GM12878 (cell line): ENCODE measurements around the gene BNIP5. TPM values are rescaled to one million over a fixed set of nuclear protein-coding genes. Genes with fewer than 3 reads are reported as not detected.

ENCODE experiments used
- ATF7 ChIP-seq: fragments of 450-650 bp; IDR thresholded peaks from 2 replicates; pipeline ENCODE4 v1.6.1; 2016; ENCODE audit warnings: low read depth, mild to moderate bottlenecking
- CBX3 ChIP-seq: fragments of 200-600 bp; sonication (generic); IDR thresholded peaks from 2 replicates; pipeline ENCODE4 v1.6.1; 2016; ENCODE audit warnings: low read depth, borderline replicate concordance
- CBX5 ChIP-seq: sonication (generic); IDR thresholded peaks from 2 replicates; pipeline ENCODE4 v1.6.1; 2016; ENCODE audit warnings: low read depth, moderate library complexity, mild to moderate bottlenecking, inconsistent platforms
- CREM ChIP-seq: IDR thresholded peaks from 2 replicates; pipeline ENCODE4 v1.6.1; 2014; ENCODE audit warnings: antibody characterized with exemption, low read depth
- DPF2 ChIP-seq: fragments of 450-650 bp; IDR thresholded peaks from 2 replicates; pipeline ENCODE4 v1.6.1; 2017; ENCODE audit warnings: mild to moderate bottlenecking
- GABPA ChIP-seq: IDR thresholded peaks from 2 replicates; pipeline ENCODE4 v1.6.1; 2014; ENCODE audit warnings: antibody characterized with exemption, low read depth, mild to moderate bottlenecking, inconsistent platforms
- GATAD2B ChIP-seq: fragments of 450-650 bp; conservative IDR thresholded peaks from 2 replicates; pipeline ENCODE4 v1.6.1; 2017; ENCODE audit warnings: low read depth, mild to moderate bottlenecking, moderate library complexity
- IKZF1 ChIP-seq: fragments of 450-650 bp; conservative IDR thresholded peaks from 2 replicates; pipeline ENCODE4 v1.6.1; 2017; ENCODE audit warnings: antibody characterized with exemption, mild to moderate bottlenecking
- KDM1A ChIP-seq: fragments of 200-600 bp; sonication (generic); IDR thresholded peaks from 2 replicates; pipeline ENCODE4 v1.6.1; 2016; ENCODE audit warnings: borderline replicate concordance
- NBN ChIP-seq: fragments of 450-650 bp; IDR thresholded peaks from 2 replicates; pipeline ENCODE4 v1.6.1; 2016
- NR2C1 ChIP-seq: fragments of 450-650 bp; IDR thresholded peaks from 2 replicates; pipeline ENCODE4 v1.6.1; 2017; ENCODE audit warnings: antibody characterized with exemption, mild to moderate bottlenecking, moderate library complexity
- NRF1 ChIP-seq: conservative IDR thresholded peaks from 2 replicates; pipeline ENCODE4 v1.6.1; 2011; ENCODE audit warnings: mild to moderate bottlenecking, low read depth, low read length, improper control_type of control experiment
- POLR2AphosphoS5 ChIP-seq: IDR thresholded peaks from 2 replicates; pipeline ENCODE4 v1.6.1; 2011; ENCODE audit warnings: mild to moderate bottlenecking, low read length, inconsistent platforms
- RAD51 ChIP-seq: fragments of 450-650 bp; IDR thresholded peaks from 2 replicates; pipeline ENCODE4 v1.6.1; 2016; ENCODE audit warnings: moderate library complexity, mild to moderate bottlenecking, inconsistent platforms
- SUZ12 ChIP-seq: fragments of 200-600 bp; sonication (generic); IDR thresholded peaks from one replicate; pipeline ENCODE4 v1.6.1; 2018; ENCODE audit warnings: antibody characterized with exemption, mild to moderate bottlenecking; ENCODE audit not compliant: unreplicated experiment
- ZBED1 ChIP-seq: IDR thresholded peaks from 2 replicates; pipeline ENCODE4 v1.6.1; 2016; ENCODE audit warnings: borderline replicate concordance
- polyA plus RNA-seq, 11 experiments: library from polyadenylated mRNA; depleted of rRNA in 4 of 11; unstranded in 6 of 11; stranded (reverse) in 5 of 11; fragments of >200 nt; fragmentation: Nextera tagmentation in 4 of 11; fragmentation: Illumina TruSeq in 1 of 11; extraction: Ambion mirVana in 4 of 11; extraction: Trizol in 1 of 11; gene quantifications; 1 replicate in 1 of 11; 2 replicates in 10 of 11; pipeline versions ENCODE4 v1.2.1 to v1.2.3, GENCODE V29; 2011 to 2016; ENCODE audit warnings: inconsistent platforms in 2 of 11, missing spikeins in 2 of 11, low read depth in 1 of 11
- total RNA-seq, 4 experiments: library from RNA; depleted of rRNA in 3 of 4; stranded (reverse); fragments of >200 nt in 3 of 4; fragmentation: Illumina TruSeq in 1 of 4; extraction: Trizol in 1 of 4; gene quantifications; 2 replicates each; pipeline versions ENCODE4 v1.2.1 to v1.2.3, GENCODE V29; 2013 to 2021
- TF ChIP-seq, protein P1 (sequence below): IDR thresholded peaks from 2 replicates; pipeline ENCODE4 v1.6.1; 2012; ENCODE audit warnings: low read depth, low read length, improper control_type of control experiment
- TF ChIP-seq, protein P2 (sequence below): fragments of 450-650 bp; IDR thresholded peaks from 2 replicates; pipeline ENCODE4 v1.6.1; 2018; ENCODE audit warnings: mild to moderate bottlenecking, low read depth, moderate library complexity; ENCODE audit not compliant: partially characterized antibody
- TF ChIP-seq, protein P3 (sequence below): fragments of 150-350 bp; IDR thresholded peaks from 2 replicates; pipeline ENCODE4 v1.6.1; 2016; ENCODE audit warnings: low read depth, low read length
- TF ChIP-seq, protein P4 (sequence below): IDR thresholded peaks from 2 replicates; pipeline ENCODE4 v1.6.1; 2012; ENCODE audit warnings: improper control_type of control experiment, low read depth, low read length; ENCODE audit not compliant: insufficient replicate concordance

BNIP5 gene
- total and polyA plus RNA-seq, 10 of the 15 experiments (the other 5 are each of a cell fraction or from before 2014, with no cell fraction given) = 0.02 to 0.68 (median 0.05) TPM; not detected in 2

DNA sequence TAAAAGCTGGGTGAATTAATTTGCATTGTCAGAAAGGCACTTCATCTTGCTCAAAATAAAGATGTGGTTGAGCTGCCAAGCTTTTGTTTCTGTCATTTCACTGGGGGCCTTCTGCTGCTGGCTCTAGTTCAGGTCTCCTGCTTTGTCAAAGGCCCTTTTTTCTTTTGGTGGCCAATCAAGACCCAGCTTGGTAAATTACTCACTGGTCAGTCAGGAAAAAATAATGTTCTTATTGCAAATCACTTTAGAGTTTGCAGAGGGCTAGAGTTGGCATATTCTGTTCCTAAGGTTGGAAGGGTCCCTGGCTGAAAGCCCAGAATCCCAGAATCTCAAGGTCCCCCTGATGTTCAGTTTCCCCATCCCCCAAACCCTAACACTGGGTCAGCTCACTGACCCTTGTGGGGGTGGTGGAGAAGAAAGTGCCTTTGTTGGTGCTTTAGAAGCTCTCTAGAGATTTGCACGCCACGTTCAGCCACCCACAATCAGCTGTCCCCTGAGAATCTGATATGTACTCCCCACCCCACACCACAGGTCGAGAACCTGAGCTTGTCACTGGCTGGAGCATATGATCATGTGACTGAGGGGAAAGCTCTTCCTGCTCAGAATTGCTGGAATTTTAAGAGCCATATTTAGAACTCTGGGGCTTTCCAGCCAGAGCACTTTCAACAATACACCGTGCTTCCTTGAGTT, 21.7 kb upstream of the BNIP5 start (continued):
- TF ChIP-seq ZBED1 (peak; percentile 59; the same call in 1 of the 2 replicates), POLR2AphosphoS5 (no peak), NBN (no peak; the same call in 1 of the 2 replicates), NR2C1 (peak; percentile 35; the same call in 1 of the 2 replicates), IKZF1 (peak; percentile 90), KDM1A (no peak), NRF1 (no peak), CBX3 (no peak), RAD51 (peak; percentile 97), DPF2 (peak; percentile 92), CBX5 (no peak), CREM (peak; percentile 55; the same call in 1 of the 2 replicates), GATAD2B (peak; percentile 55; the same call in 1 of the 2 replicates), ATF7 (peak; percentile 88), GABPA (no peak), SUZ12 (no peak)
- TF ChIP-seq, protein P1, sequence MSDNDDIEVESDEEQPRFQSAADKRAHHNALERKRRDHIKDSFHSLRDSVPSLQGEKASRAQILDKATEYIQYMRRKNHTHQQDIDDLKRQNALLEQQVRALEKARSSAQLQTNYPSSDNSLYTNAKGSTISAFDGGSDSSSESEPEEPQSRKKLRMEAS = peak; percentile 58; the same call in 1 of the 2 replicates
- TF ChIP-seq, protein P2, sequence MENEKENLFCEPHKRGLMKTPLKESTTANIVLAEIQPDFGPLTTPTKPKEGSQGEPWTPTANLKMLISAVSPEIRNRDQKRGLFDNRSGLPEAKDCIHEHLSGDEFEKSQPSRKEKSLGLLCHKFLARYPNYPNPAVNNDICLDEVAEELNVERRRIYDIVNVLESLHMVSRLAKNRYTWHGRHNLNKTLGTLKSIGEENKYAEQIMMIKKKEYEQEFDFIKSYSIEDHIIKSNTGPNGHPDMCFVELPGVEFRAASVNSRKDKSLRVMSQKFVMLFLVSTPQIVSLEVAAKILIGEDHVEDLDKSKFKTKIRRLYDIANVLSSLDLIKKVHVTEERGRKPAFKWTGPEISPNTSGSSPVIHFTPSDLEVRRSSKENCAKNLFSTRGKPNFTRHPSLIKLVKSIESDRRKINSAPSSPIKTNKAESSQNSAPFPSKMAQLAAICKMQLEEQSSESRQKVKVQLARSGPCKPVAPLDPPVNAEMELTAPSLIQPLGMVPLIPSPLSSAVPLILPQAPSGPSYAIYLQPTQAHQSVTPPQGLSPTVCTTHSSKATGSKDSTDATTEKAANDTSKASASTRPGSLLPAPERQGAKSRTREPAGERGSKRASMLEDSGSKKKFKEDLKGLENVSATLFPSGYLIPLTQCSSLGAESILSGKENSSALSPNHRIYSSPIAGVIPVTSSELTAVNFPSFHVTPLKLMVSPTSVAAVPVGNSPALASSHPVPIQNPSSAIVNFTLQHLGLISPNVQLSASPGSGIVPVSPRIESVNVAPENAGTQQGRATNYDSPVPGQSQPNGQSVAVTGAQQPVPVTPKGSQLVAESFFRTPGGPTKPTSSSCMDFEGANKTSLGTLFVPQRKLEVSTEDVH = no peak
- TF ChIP-seq, protein P3, sequence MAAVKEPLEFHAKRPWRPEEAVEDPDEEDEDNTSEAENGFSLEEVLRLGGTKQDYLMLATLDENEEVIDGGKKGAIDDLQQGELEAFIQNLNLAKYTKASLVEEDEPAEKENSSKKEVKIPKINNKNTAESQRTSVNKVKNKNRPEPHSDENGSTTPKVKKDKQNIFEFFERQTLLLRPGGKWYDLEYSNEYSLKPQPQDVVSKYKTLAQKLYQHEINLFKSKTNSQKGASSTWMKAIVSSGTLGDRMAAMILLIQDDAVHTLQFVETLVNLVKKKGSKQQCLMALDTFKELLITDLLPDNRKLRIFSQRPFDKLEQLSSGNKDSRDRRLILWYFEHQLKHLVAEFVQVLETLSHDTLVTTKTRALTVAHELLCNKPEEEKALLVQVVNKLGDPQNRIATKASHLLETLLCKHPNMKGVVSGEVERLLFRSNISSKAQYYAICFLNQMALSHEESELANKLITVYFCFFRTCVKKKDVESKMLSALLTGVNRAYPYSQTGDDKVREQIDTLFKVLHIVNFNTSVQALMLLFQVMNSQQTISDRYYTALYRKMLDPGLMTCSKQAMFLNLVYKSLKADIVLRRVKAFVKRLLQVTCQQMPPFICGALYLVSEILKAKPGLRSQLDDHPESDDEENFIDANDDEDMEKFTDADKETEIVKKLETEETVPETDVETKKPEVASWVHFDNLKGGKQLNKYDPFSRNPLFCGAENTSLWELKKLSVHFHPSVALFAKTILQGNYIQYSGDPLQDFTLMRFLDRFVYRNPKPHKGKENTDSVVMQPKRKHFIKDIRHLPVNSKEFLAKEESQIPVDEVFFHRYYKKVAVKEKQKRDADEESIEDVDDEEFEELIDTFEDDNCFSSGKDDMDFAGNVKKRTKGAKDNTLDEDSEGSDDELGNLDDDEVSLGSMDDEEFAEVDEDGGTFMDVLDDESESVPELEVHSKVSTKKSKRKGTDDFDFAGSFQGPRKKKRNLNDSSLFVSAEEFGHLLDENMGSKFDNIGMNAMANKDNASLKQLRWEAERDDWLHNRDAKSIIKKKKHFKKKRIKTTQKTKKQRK = no peak
- TF ChIP-seq, protein P4, sequence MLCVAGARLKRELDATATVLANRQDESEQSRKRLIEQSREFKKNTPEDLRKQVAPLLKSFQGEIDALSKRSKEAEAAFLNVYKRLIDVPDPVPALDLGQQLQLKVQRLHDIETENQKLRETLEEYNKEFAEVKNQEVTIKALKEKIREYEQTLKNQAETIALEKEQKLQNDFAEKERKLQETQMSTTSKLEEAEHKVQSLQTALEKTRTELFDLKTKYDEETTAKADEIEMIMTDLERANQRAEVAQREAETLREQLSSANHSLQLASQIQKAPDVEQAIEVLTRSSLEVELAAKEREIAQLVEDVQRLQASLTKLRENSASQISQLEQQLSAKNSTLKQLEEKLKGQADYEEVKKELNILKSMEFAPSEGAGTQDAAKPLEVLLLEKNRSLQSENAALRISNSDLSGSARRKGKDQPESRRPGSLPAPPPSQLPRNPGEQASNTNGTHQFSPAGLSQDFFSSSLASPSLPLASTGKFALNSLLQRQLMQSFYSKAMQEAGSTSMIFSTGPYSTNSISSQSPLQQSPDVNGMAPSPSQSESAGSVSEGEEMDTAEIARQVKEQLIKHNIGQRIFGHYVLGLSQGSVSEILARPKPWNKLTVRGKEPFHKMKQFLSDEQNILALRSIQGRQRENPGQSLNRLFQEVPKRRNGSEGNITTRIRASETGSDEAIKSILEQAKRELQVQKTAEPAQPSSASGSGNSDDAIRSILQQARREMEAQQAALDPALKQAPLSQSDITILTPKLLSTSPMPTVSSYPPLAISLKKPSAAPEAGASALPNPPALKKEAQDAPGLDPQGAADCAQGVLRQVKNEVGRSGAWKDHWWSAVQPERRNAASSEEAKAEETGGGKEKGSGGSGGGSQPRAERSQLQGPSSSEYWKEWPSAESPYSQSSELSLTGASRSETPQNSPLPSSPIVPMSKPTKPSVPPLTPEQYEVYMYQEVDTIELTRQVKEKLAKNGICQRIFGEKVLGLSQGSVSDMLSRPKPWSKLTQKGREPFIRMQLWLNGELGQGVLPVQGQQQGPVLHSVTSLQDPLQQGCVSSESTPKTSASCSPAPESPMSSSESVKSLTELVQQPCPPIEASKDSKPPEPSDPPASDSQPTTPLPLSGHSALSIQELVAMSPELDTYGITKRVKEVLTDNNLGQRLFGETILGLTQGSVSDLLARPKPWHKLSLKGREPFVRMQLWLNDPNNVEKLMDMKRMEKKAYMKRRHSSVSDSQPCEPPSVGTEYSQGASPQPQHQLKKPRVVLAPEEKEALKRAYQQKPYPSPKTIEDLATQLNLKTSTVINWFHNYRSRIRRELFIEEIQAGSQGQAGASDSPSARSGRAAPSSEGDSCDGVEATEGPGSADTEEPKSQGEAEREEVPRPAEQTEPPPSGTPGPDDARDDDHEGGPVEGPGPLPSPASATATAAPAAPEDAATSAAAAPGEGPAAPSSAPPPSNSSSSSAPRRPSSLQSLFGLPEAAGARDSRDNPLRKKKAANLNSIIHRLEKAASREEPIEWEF = peak; percentile 68
